Neural progenitor cell (in vitro differentiated cells): ENCODE measurements around the gene C12orf76. TPM values are rescaled to one million over a fixed set of nuclear protein-coding genes. Genes with fewer than 3 reads are reported as not detected.
A peak's percentile ranks its signal among the peaks of the same experiment; 100 is the strongest.

Experiments used
- DNase-seq: peaks from one replicate; pipeline ENCODE4 v3.0.0-alpha.2; 2016; ENCODE audit warnings: low spot score
- H2AFZ ChIP-seq: fragments of 200-600 bp; sonication (generic); replicated peaks from 2 replicates; pipeline ENCODE4 v1.6.1; 2016; ENCODE audit warnings: antibody characterized with exemption
- H3F3A ChIP-seq: fragments of 200-600 bp; sonication (generic); 2 replicates; pipeline ENCODE4 v1.6.1; 2016; ENCODE audit warnings: antibody characterized with exemption, low read depth
- H3K27ac ChIP-seq: fragments of 200-600 bp; sonication (generic); 2 replicates; pipeline ENCODE4 v1.5.1; 2016; ENCODE audit warnings: mild to moderate bottlenecking
- H3K27me3 ChIP-seq: fragments of 200-600 bp; sonication (generic); 2 replicates; pipeline ENCODE4 v1.6.1; 2016; ENCODE audit warnings: mild to moderate bottlenecking, moderate library complexity
- H3K36me3 ChIP-seq: fragments of 200-600 bp; sonication (generic); 2 replicates; pipeline ENCODE4 v1.5.1; 2016
- H3K4me1 ChIP-seq: fragments of 200-600 bp; sonication (generic); 2 replicates; pipeline ENCODE4 v1.6.1; 2016; ENCODE audit warnings: mixed run types
- H3K4me2 ChIP-seq: fragments of 200-600 bp; sonication (generic); 2 replicates; pipeline ENCODE4 v1.6.1; 2016
- H3K4me3 ChIP-seq: fragments of 200-600 bp; sonication (generic); 2 replicates; pipeline ENCODE4 v1.5.1; 2016
- H3K79me2 ChIP-seq: fragments of 200-600 bp; sonication (generic); 2 replicates; pipeline ENCODE4 v1.6.1; 2016; ENCODE audit warnings: low read depth
- H3K9ac ChIP-seq: fragments of 200-600 bp; sonication (generic); 2 replicates; pipeline ENCODE4 v1.6.1; 2016
- H3K9me3 ChIP-seq: fragments of 200-600 bp; sonication (generic); 2 replicates; pipeline ENCODE4 v1.5.1; 2016; ENCODE audit warnings: low read depth
- H4K20me1 ChIP-seq: fragments of 200-600 bp; sonication (generic); 2 replicates; pipeline ENCODE4 v1.6.1; 2016; ENCODE audit warnings: low read depth
- H3K27ac Mint-ChIP-seq: 3 replicates; pipeline ENCODE4 v1.8.0; 2021; ENCODE audit warnings: mixed read lengths
- H3K27me3 Mint-ChIP-seq: 2 replicates; pipeline ENCODE4 v1.8.0; 2022; ENCODE audit warnings: low read depth, mild to moderate bottlenecking, inconsistent platforms, moderate library complexity, mixed read lengths; ENCODE audit not compliant: insufficient read depth
- H3K36me3 Mint-ChIP-seq: 3 replicates; pipeline ENCODE4 v1.8.0; 2021; ENCODE audit warnings: mixed read lengths
- H3K4me1 Mint-ChIP-seq: 3 replicates; pipeline ENCODE4 v1.8.0; 2021; ENCODE audit warnings: mixed read lengths
- H3K4me3 Mint-ChIP-seq: 3 replicates; pipeline ENCODE4 v1.8.0; 2021; ENCODE audit warnings: mild to moderate bottlenecking, moderate library complexity, mixed read lengths
- H3K9me3 Mint-ChIP-seq: 3 replicates; pipeline ENCODE4 v1.8.0; 2020; ENCODE audit warnings: mixed read lengths
- CTCF ChIP-seq: fragments of 200-600 bp; sonication (generic); IDR thresholded peaks from 2 replicates; pipeline ENCODE4 v1.5.1; 2017; ENCODE audit warnings: antibody characterized with exemption, mild to moderate bottlenecking
- EZH2 ChIP-seq: fragments of 200-600 bp; sonication (generic); IDR thresholded peaks from 2 replicates; pipeline ENCODE4 v1.6.1; 2017; ENCODE audit warnings: antibody characterized with exemption, mild to moderate bottlenecking, moderate library complexity
- EZH2phosphoT487 ChIP-seq: fragments of 200-600 bp; sonication (generic); IDR thresholded peaks from 2 replicates; pipeline ENCODE4 v1.6.1; 2017; ENCODE audit warnings: antibody characterized with exemption
- small RNA-seq: library from RNA; depleted of rRNA; stranded (forward); fragments of <200 nt; gene quantifications from one replicate; pipeline ENCODE3, GENCODE V24; 2015
- total RNA-seq: library from RNA; depleted of rRNA; stranded (reverse); fragments of >200 nt; gene quantifications from 2 replicates; pipeline ENCODE4 v1.2.3, GENCODE V29; 2015; ENCODE audit warnings: low replicate concordance

The C12orf76 gene
- total RNA-seq, 1 donor from 2014 or later = 48.8 TPM

- Mint-ChIP-seq H3K36me3 (no peaks in the 10 kb centered on the region), H3K4me3 (peak overlapping the region; percentile 98), H3K4me1 (peaks cover 25% of the 10 kb centered on the region), H3K9me3 (no peaks in the 10 kb centered on the region), H3K27me3 (peaks cover 8% of the 10 kb centered on the region), H3K27ac (no peak overlapping the region)
- Histone ChIP-seq H3K4me3 (peak overlapping the region; percentile 86), H3K27ac (no peak overlapping the region), H3K9ac (no peak overlapping the region), H2AFZ (no peak overlapping the region), H4K20me1 (peaks cover 13% of the 10 kb centered on the region), H3K27me3 (peaks cover 1% of the 10 kb centered on the region), H3K4me1 (peaks cover 7% of the 10 kb centered on the region), H3K36me3 (no peaks in the 10 kb centered on the region), H3K4me2 (peak overlapping the region; percentile 86), H3F3A (peaks cover 14% of the 10 kb centered on the region), H3K9me3 (no peaks in the 10 kb centered on the region), H3K79me2 (peaks cover 36% of the 10 kb centered on the region)
- no peak for DNase-seq
- no peak for TF ChIP-seq EZH2
- TF ChIP-seq CTCF = no peak
- TF ChIP-seq EZH2phosphoT487 = no peak
Observed at GRCh38 chr12:109994401-109995175, 53.7 kb downstream of the C12orf76 start.

GRCh38 chr12:109993091-109993490, 55.2 kb downstream of the C12orf76 start:
- Histone ChIP-seq H4K20me1 (peaks cover 13% of the 10 kb centered on the region), H3K4me1 (peaks cover 7% of the 10 kb centered on the region), H3K4me3 (no peak overlapping the region), H3K27ac (no peak overlapping the region), H3K27me3 (no peaks in the 10 kb centered on the region), H3K4me2 (no peak overlapping the region), H3K9ac (no peak overlapping the region), H2AFZ (no peak overlapping the region), H3F3A (peaks cover 13% of the 10 kb centered on the region), H3K36me3 (peaks cover 2% of the 10 kb centered on the region), H3K79me2 (peaks cover 36% of the 10 kb centered on the region), H3K9me3 (no peaks in the 10 kb centered on the region)
- peaks cover 18% of the 10 kb centered on the region for H3K4me1 Mint-ChIP-seq
- peaks cover 4% of the 10 kb centered on the region for H3K36me3 Mint-ChIP-seq
- DNase-seq = no peak
- H3K4me3 Mint-ChIP-seq = no peak overlapping the region
- TF ChIP-seq EZH2phosphoT487 = no peak
- TF ChIP-seq EZH2 = no peak
- TF ChIP-seq CTCF = no peak
- H3K27me3 Mint-ChIP-seq = peaks cover 6% of the 10 kb centered on the region
- no peaks in the 10 kb centered on the region for H3K9me3 Mint-ChIP-seq
- no peak overlapping the region for H3K27ac Mint-ChIP-seq

GRCh38 chr12:109991586-109991985, 56.7 kb downstream of the C12orf76 start:
- H3K27me3 Mint-ChIP-seq = peaks cover 6% of the 10 kb centered on the region
- no peaks in the 10 kb centered on the region for H3K27me3 ChIP-seq
- H3K4me1 Mint-ChIP-seq = peaks cover 18% of the 10 kb centered on the region
- no peak overlapping the region for H3K27ac ChIP-seq
- H4K20me1 ChIP-seq = peaks cover 13% of the 10 kb centered on the region
- no peak overlapping the region for H3K27ac Mint-ChIP-seq
- TF ChIP-seq EZH2phosphoT487 (no peak), CTCF (no peak), EZH2 (no peak)
- no peak overlapping the region for H3K4me3 ChIP-seq
- DNase-seq = no peak
- H3K79me2 ChIP-seq = peaks cover 36% of the 10 kb centered on the region
- H2AFZ ChIP-seq = no peak overlapping the region
- peaks cover 3% of the 10 kb centered on the region for H3K36me3 ChIP-seq
- H3K9me3 Mint-ChIP-seq = no peaks in the 10 kb centered on the region
- no peak overlapping the region for H3K4me3 Mint-ChIP-seq
- no peaks in the 10 kb centered on the region for H3K9me3 ChIP-seq
- peaks cover 9% of the 10 kb centered on the region for H3K36me3 Mint-ChIP-seq
- H3K4me1 ChIP-seq = peaks cover 7% of the 10 kb centered on the region
- H3K4me2 ChIP-seq = no peak overlapping the region
- no peak overlapping the region for H3K9ac ChIP-seq
- H3F3A ChIP-seq = peaks cover 8% of the 10 kb centered on the region

Small RNA genes lying within 50 kb of the gene (small RNA-seq; reads per million reads assigned to genes)
- gene AC007546.2 = not detected

Other genes with a start within 250 kb of the C12orf76 start
- gene TRPV4, start 215.1 kb downstream of the C12orf76 start, total RNA-seq = 0.56 and 2.8 TPM in 2 replicates
- gene GLTP, start 168.0 kb downstream of the C12orf76 start, total RNA-seq = 16.6 and 24.0 TPM in 2 replicates
- 15.2 and 20.0 TPM in 2 replicates for gene TCHP, start 148.2 kb downstream of the C12orf76 start, total RNA-seq
- 23.9 and 28.5 TPM in 2 replicates for gene GIT2, start 52.2 kb downstream of the C12orf76 start, total RNA-seq
- gene ANKRD13A, start 49.1 kb downstream of the C12orf76 start, total RNA-seq = 35.4 and 47.5 TPM in 2 replicates
- gene IFT81, start 75.8 kb upstream of the C12orf76 start, total RNA-seq = 52.7 and 73.8 TPM in 2 replicates
- 99.5 and 111 TPM in 2 replicates for gene ATP2A2, start 232.7 kb upstream of the C12orf76 start, total RNA-seq